HG03175 (cell line): ENCODE data around the gene IL4.
"Not testable (repeated sequence)": the region's sequence is repeated elsewhere in the genome, so short reads cannot be mapped to it uniquely, and the experiment has no call there.

Experiments used
- ATAC-seq: cut with Tn5 transposase; IDR thresholded peaks from one replicate; pipeline ENCODE4 v1.9.1; 2021; ENCODE audit warnings: mild to moderate bottlenecking, moderate library complexity; ENCODE audit not compliant: unreplicated experiment

IL4 gene

DNA sequence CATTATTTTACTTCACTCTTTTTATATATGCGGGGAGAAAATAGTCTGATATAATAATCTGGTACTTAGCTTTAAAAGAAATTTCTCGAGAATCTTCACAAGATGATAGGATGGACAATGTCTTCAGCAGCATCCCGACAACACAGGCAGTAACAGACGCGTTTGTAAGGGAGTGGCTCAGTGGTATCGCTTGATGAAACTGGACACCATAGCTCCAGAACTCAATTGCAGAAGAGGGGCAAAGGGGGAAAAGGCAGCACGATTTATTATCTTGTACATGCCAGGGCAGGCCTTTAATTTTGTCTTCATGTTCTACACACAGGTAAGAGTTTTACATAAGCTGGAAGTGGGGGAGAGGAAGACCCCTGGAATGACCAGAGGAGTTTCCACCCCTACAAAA, 15.7 kb downstream of the IL4 start:
- no peak for ATAC-seq

DNA sequence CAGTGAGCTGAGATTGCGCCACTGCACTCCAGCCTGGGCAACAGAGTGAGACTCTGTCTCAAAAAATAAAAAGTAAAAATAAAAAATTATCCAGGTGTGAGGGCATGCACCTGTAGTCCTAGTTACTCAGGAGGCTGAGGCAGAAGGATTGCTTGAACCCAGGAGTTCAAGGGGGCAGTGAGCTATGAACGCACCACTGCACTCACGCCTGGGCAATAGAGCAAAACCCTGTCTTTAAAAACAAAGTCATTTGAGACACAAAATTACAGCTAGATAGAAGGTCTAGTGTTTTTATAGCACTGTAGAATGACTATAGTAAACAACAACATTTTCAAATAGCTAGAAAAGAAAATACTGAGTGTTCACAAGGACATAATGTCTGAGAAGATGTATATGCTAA, 16.4 kb downstream of the IL4 start:
- no peak for ATAC-seq

DNA sequence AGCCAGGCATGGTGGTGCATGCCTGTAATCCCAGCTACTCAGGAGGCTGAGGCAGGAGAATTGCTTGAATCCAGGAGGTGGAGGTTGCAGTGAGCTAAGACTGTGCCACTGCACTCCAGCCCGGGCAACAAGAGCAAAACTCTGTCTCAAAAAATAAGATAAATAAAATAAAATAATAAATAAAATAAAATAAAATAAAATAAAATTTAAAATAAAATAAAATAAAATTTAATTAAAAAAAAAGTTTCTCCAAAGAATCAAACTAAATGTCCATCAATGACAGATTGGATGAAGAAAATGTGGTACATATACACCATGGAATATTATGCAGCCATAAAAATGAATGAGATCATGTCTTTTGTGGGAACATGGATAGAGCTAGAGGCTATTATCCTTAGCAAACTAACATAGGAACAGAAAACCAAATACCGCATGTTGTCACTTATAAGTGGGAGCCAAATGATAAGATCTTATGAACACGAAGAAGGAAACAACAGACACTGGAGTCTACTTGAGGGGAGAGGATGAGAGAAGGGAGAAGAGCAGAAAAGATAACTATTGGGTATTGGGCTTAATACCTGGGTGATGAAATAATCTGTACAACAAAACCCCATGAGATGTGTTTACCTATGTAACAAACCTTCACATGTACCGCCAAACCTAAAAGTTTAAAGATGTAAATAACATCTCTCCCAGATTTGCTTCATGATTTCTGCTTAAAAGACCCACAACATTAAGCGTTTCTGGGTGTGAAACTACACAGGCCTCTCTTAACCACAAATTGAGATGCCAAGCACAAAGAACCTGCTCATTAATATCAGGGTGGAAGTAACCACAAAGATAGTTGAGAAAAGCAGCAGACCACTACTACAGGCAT, 18.2 kb downstream of the IL4 start:
- not testable (repeated sequence) for ATAC-seq

DNA sequence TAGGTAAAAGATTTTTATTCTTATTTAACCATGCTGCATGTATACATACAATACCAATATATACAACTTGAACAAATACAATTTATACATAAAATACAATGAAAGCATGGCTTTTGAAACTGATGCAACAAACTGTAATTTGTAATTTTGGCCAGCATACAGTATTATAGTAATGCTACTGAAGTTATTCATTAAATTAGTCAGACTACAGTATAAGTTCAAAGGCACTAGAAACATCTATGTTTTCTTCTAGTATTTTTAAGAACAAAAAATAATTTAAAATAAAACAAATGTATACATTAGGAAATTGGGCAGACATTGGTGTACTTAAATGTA, 18.8 kb downstream of the IL4 start:
- ATAC-seq = no peak

DNA sequence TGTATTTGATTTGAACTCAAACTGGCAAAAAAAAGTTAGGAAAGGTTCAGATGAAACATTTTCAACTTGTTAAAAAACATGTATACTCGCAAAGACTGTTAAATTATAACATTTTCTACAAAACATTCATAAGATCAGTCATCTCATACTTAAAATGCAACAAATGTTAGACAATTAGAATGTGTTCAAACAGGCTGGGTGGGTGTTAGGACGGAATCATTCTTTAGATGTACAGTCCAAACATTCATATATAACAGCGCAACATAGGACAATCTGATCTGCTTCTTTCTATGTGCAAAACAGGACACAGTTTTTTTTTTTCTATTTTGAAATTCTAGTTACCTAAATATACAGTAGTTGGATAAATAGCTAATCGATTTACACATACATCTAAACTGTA, 22.2 kb downstream of the IL4 start:
- ATAC-seq = no peak

DNA sequence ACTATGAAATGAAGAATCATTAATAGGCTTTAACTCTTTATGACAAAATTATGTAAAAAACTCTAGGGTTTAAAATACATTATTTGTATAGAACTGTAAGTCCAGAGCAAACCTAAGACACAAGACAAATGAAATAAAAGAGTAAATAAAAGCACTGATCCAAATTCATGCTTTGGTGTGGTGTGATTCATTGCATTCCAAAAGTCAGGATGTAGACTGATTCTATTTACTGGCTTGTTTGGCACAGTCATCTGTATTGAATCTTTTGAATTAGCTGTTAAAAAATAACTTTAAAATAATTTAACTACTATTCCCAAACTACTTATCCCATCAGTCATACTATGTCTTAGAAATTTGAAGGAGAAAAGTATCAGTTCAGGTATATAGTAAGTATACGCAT, 31.1 kb downstream of the IL4 start:
- ATAC-seq = no peak

DNA sequence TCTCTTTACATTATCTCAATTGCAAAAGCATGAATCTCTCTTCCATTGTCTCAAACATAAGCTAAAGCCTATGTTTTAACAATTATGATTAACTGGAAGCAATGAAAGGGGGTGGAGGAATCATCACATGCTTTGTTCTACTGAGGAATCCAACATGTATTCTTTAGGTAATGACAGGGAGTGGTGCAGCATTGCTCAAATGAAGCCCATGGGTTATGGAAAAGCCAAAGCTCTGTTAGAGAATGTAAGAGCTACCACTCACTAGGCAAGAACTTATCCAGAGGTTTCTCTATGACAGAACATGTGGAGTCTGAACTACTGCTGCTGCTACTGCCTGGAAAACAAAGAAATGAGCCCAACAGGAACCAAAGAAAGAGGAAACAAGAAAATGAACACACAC, 34.9 kb downstream of the IL4 start:
- no peak for ATAC-seq

DNA sequence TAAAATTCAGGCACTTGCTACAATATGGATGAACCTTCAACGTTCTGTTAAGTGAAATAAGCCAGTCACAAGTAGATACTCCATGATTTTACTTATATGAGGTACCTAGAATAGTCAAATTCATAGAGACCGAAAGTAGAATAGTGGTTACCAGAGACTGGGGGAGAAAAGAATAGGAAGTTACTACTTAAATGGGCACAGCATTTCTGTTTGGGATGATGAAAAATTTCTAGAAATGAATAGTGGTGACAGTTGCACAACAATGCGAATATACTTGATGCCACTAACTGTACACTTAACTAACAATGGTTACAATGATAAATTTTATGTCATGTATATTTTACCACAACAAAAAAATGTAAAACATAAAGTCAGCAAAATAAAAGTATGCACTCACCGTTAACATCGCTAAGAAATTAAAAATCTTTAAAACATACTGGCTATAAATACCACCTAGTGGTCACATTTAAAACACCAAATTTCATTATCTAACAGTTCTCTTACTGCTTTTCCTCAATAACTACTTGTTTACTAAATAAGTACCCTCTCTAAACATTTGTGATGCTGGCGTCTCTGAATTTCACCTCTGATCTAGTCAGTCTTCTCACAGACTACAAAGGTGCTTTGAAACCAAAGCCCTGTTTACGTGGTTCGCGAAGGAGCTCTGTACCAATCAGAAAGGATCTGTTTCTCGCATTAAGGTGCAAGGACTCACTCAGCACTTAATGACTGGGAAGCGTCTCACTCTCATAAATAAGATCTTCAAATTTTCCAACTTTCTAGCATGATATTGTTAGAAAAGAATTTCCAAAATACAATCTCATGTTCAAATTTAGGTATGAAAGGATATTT, 40.9 kb downstream of the IL4 start:
- no peak for ATAC-seq

DNA sequence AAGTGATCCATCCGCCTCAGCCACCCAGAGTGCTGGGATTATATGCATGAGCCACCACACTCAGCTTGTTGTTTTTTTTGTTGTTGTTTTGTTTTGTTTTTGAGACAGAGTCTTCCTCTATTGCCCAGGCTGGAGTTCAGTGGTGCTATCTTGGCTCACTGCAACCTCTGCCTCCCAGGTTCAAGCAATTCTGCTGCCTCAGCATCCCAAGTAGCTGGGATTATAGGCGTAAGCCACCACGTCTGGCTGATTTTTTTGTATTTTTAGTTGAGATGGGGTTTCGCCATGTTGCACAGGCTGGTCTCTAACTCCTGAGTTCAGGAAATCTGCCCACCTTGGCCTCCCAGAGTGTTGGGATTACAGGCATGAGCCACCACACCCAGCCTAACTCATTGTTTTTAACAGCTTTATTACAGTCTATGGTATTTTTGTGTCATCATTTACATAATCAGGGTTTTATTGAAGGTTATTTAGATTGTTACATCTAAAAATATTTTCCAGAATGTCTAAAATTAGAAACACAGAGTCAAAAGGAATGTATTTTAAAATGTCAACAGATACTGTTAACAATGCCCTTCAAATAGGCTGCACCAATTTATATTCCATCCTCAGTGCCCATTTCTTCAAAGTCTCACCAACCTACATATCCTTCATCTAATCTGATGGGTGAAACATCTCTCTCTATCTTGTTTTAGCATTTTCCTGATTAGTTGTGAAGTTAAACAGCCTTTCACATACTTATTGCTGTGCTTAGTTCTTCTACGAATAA, 44.9 kb downstream of the IL4 start:
- no peak for ATAC-seq

DNA sequence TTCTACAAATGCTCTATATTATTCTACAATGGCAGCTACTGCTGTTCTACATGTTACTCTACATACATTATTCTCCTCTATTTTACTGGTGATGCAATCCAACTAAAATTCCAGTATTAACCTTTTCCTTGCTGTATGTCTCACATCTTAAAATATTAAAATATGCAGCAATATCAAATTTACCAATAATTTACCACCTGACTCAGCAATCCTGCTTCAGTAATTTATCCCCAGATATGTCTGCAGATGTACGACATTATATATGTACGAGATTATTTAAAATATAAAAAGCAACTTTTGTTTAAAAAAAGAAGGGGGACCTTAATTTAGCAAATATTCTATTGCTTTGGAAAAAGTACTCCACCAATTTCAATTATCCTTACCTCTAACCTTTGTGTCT, 52.0 kb downstream of the IL4 start:
- ATAC-seq = no peak

DNA sequence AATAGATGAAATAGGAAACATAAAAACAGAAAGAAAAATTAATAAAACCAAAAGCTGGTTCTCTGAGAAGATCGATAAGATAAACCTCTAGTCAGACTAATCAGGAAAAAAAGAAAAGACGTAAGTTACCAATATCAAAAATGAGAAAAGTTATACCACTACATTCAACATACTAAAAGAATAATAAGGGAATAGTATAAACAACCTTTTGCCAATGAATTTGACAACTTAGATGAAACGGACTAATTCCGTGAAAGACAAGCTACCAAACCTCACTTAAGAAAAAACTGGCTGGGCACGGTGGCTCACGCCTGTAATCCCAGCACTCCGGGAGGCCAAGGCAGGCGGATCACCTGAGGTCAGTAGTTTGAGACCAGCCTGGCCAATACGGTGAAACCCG, 56.1 kb downstream of the IL4 start:
- ATAC-seq = no peak
